T1000 (cell line): ENCODE results near the gene CRABP1.

ENCODE experiments used
- DNase-seq: peaks from one replicate; lab custom pipeline; 2025; ENCODE audit warnings: mixed read lengths; lab: John Stamatoyannopoulos, UW

Gene CRABP1

DNA sequence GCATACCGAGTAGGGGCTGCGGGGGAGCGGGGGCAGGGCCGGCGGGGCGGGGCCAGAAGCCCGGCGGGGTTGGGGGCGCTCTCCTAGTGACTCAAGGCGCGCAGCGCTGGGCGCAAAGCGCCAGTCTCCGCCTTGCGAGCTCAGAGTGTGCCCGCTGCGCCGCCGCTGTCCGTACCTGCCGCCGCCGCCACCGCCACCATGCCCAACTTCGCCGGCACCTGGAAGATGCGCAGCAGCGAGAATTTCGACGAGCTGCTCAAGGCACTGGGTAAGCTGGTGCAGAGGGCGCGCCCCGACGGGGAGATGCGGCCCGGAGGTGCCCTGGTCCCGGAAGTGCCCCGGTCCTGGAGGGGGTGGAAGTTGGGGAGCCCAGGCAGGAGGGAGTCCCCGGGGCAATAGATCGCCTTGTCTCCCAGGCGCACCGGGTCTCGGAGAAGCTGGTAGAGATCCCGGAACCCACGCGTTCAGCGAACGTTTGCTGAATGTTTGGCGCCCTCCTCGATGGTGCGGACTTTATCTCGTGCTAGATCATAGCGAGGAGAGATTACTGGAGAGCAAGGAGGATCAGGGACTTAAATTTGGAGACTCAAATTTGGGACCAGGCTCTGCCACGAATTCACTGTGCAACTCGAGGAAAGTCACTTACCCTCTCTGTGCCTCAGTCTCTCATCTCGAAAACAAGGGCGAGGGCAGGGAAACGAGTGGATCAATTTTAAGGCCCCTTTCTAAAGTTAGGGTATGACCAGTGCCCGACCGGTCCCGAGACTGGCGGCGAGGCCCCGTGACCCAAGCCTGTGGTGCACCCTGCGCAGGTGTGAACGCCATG is at the start of gene CRABP1:
CRABP1 (plus strand) TSS at position 123 of the 826 bp plus-strand sequence; CDS start at position 199, 76 bp downstream.
- no peak for DNase-seq

- no peak for DNase-seq
These were observed 49.1 kb upstream of the CRABP1 start for GRCh38 chr15:78291052-78291451.

GRCh38 chr15:78291698-78292097 is 48.5 kb upstream of the CRABP1 start:
- DNase-seq, result no peak

GRCh38 chr15:78292219-78292618 is 47.9 kb upstream of the CRABP1 start:
- DNase-seq, result no peak

- peak; percentile 88 for DNase-seq
These were observed 40.8 kb upstream of the CRABP1 start, which contains the start of gene SKIC8 for GRCh38 chr15:78299101-78299930. Gene SKIC8 (minus strand): TSS chr15:78299609. CDS start chr15:78295686, 3,923 bp downstream.

GRCh38 chr15:78301326-78301725 is 38.8 kb upstream of the CRABP1 start:
- DNase-seq, result no peak

GRCh38 chr15:78301828-78302227 is 38.3 kb upstream of the CRABP1 start:
- no peak for DNase-seq

DNA sequence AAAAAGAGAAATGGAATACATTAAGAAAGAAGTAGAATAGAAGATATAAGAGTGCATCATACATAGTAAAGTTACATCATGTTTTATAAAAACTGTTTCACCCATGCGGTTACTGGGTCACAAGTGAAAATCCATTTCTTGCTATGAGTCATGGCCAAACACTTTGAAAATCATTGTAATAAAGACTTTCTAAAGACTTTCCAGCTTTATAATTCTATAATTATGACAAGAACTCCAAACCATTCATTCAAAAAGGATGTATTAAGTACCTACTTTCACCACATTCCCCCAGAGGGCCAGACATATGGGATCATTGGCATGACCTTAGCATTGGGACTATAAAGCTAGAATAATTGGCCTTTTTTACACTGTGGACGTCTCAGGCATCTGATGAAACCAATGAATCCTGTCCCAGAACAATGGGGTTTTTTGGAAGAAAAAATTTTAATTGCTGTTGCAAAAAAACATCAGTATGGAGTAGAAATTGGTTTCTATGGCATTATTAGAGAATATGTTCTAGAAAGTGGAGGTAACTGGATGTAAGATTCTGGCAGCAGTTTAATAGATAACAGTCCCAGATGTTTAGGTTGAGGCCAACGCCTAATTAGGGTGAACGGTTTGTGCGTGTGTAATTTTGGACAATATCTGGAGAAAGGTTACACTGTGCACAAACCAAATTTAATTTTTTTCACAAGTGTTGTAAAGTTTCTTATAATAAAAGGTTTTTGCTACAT is 37.4 kb upstream of the CRABP1 start:
- peak; percentile 56 for DNase-seq

DNA sequence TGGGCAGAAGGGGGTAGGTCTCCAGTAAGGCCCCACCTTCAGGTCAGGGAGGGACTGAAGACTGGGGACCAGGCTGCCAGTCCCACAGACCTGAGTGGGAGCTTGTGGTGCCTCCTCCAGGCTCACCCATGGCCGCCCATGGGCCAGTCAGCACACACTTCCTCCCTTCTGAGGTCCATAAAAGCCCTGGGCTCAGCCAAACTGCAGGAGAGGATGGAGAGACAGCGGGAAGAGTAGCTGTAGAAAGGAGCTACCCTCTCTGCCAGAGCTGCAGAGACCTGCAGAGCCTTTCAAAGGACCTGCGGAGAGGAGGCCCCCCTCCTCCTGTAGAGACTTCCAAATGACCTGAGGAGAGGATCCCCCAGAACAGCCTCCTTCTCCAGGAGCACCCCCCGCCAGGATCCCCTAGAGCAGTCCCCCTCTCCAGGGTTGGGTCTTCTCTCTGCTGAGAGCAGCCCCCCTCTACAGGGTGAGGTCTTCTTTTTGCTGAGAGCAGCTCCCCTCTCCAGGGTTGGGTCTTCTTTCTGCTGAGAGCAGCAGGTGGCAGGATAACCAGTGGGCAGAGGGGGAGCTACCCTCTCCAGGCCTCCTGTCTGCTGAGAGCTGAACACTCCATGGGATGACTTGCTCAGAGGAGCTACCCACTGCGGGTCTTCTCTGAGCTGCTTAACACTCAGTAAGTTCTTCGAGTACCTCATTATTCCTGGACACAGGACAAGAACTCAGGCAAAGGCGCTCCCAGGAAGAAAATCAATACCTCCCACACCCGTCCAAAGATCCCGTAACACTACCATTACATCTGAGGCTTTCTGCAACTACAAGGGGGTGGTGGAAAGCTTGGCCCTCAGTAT is 35.7 kb upstream of the CRABP1 start:
- no peak for DNase-seq

- DNase-seq, result peak; percentile 27
These were observed 33.9 kb upstream of the CRABP1 start for GRCh38 chr15:78306176-78306774.

DNA sequence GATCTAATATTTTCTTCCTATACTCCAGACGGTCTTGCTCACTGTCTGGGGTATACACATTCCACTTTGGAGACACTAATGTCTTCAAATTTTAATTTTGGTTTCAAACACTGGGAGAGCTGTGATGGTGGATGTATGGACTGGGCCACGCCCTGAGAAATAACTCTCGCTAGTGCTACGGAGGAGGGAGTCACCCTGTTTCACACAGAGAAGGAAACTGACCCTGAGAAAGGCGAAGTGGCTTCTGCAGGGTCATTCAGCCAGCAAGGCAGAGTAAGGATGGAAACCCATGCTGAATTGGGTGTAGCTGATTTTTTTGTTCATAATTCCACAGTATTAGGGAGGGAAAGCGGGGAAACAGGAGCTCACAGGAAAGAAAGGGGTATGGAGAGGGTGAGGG is 32.2 kb upstream of the CRABP1 start:
- DNase-seq, result no peak

GRCh38 chr15:78308422-78309032 is 31.6 kb upstream of the CRABP1 start:
- DNase-seq, result peak; percentile 46

DNA sequence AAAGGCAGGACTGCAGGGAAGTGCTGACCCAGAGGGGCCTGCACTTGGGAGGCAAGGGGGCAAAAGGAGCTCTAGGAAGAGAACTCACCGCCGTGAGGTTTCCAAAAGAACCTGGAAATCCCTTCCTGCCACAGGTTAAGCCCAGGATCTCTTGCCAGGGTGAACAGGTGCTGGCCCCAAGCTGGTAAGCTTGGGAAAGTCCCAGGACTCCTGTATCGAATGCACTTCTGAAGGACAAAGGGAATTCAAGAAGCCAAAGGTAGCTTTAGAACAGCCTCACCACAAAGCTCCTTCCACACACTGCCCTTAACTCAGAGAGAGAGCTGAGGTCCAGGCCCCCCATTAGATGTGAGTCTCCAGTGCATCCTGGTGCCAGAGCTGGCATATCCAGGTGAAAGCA is 28.9 kb upstream of the CRABP1 start:
- DNase-seq, result no peak

DNA sequence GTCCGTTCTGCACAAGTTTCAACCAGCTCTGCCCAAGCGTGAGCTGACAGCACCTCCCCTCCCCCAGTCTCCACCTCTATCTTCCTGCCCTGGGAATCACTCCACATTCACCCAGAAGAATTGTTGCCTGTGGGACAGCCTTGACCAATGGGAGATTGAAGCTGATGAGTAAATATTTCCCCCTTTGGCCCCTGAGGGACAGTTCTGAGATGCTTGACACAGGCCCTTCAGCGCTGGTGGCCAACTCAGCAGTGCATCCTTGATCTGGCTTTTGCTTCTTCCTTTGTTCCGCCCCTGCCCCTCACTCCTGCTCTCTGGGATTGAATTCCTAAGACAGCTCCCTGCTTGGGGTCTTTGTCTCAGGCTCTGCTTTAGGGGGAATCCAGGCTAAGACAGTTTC is 27.6 kb upstream of the CRABP1 start:
- DNase-seq, result no peak

DNA sequence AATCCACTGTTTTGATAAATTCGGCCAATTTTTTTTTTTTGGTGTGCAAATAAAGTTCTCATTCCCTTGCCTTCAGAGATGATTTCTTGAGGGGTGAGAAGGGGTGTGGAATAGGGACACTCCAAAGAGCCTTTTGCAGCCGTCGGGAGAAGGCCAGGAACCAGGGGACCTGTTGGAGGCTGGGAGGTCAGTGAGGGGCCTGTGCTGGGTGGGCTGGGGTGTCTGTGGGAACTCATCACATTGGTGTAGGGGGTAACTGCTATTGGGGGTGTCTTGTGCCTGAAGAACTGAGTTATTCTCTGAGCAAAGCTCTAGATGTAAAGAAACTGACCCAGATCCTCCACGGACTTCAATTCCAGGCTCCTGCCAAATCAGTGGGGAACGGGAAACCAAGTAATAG is 27.2 kb upstream of the CRABP1 start:
- no peak for DNase-seq

GRCh38 chr15:78313383-78313782 is 26.8 kb upstream of the CRABP1 start:
- no peak for DNase-seq

GRCh38 chr15:78314181-78314581 is 26.0 kb upstream of the CRABP1 start:
- no peak for DNase-seq

GRCh38 chr15:78315686-78316282 is 24.4 kb upstream of the CRABP1 start:
- no peak for DNase-seq

DNA sequence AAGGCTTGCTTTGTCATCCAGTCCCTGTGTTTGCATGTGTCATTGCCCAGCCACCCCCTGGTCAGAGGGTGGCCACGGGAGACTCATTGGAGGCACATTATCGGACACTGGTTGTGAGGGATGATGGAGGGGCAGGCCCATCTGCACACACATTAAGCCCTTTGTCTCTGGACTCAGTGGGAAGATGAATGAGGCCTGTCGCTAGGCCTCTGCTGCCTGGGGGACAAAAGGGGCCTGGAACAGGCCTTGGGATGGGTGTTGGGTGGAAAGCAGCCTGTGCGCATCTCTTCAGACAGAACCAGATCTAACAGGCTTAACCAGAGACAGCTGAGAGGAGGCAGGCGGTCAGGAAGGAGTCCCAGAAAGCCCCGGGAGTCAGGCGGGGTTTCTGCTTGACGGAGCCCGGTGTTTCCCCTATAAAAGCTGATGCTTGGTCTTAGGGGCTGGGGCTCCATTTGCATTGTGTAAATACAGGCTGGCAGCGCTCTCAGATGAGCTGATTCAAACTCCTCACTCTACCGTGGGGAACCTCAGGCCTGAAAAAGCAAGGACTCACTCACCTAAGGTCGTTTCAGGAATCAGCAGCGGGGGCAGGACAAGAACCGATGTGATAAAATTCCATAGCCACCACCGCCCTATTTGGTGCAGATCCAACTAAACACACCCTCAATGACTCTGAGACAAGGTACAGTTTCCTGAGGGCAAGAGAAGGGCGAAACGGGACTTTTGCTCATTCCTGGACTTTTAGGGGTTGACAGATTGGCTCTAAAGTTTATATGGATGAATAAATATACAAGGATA is 23.7 kb upstream of the CRABP1 start:
- DNase-seq, result no peak
